ENCODE results near the gene RMP24.

Gene RMP24

GRCh38 chr18:35934891-35935290 lies 37.6 kb upstream of the RMP24 start (continued):
- TF ChIP-seq TSHZ2 (CRISPR knock-in tag; IDR thresholded peaks at IDR 0.05) (no peak), CSRNP3 (CRISPR knock-in tag; IDR thresholded peaks at IDR 0.05) (no peak), PATZ1 (CRISPR knock-in tag; IDR thresholded peaks at IDR 0.05; ENCODE audit: borderline replicate concordance) (no peak), CREB5 (CRISPR knock-in tag; IDR thresholded peaks at IDR 0.05; ENCODE audit: low read depth) (no peak), ZNF70 (CRISPR knock-in tag; IDR thresholded peaks at IDR 0.05) (no peak)

GRCh38 chr18:35935805-35936204 lies 36.7 kb upstream of the RMP24 start:
- no peak for ATAC-seq
- no peak for TF ChIP-seq ZNF70 (CRISPR knock-in tag; IDR thresholded peaks at IDR 0.05)

GRCh38 chr18:35936951-35937350 lies 35.5 kb upstream of the RMP24 start:
- TF ChIP-seq ZNF565 (CRISPR knock-in tag; conservative IDR thresholded peaks at IDR 0.05; ENCODE audit: low read depth) (no peak), ZFP30 (CRISPR knock-in tag; IDR thresholded peaks at IDR 0.05) (no peak), CREB5 (CRISPR knock-in tag; IDR thresholded peaks at IDR 0.05; ENCODE audit: low read depth) (no peak), ARNTL (CRISPR knock-in tag; IDR thresholded peaks at IDR 0.05; ENCODE audit: borderline replicate concordance, low read depth) (no peak), CSRNP3 (CRISPR knock-in tag; IDR thresholded peaks at IDR 0.05) (no peak), RARB (CRISPR knock-in tag; IDR thresholded peaks at IDR 0.05) (no peak), PATZ1 (CRISPR knock-in tag; IDR thresholded peaks at IDR 0.05; ENCODE audit: borderline replicate concordance) (no peak), ZFP3 (CRISPR knock-in tag; IDR thresholded peaks at IDR 0.05) (no peak)

GRCh38 chr18:35938158-35938557 lies 34.3 kb upstream of the RMP24 start:
- TF ChIP-seq ZFP3 (CRISPR knock-in tag; IDR thresholded peaks at IDR 0.05) (no peak), CSDC2 (CRISPR knock-in tag; IDR thresholded peaks at IDR 0.05) (no peak), ZC3H10 (CRISPR knock-in tag; IDR thresholded peaks at IDR 0.05) (no peak), ZNF70 (CRISPR knock-in tag; IDR thresholded peaks at IDR 0.05) (no peak), ZNF8 (CRISPR knock-in tag; IDR thresholded peaks at IDR 0.05) (no peak), CSRNP3 (CRISPR knock-in tag; IDR thresholded peaks at IDR 0.05) (no peak), RARB (CRISPR knock-in tag; IDR thresholded peaks at IDR 0.05) (no peak), TCF4 (CRISPR knock-in tag; IDR thresholded peaks at IDR 0.05; ENCODE audit: borderline replicate concordance) (no peak)
- no peak for ATAC-seq

More at GRCh38 chr18:35936951-35937350, 35.5 kb upstream of the RMP24 start:
- ATAC-seq, result no peak
